Measurements from ENCODE around the gene MRPL54. TPM values are rescaled to one million over a fixed set of nuclear protein-coding genes. Genes with fewer than 3 reads are reported as not detected.
A peak's percentile ranks its signal among the peaks of the same experiment; 100 is the strongest.
"Not testable (repeated sequence)": the region's sequence is repeated elsewhere in the genome, so short reads cannot be mapped to it uniquely, and the experiment has no call there.

The MRPL54 gene
- polyA plus RNA-seq, 2 of the 4 experiments (the other 2 are of a cell fraction): 30.8 to 47.5 TPM

DNA sequence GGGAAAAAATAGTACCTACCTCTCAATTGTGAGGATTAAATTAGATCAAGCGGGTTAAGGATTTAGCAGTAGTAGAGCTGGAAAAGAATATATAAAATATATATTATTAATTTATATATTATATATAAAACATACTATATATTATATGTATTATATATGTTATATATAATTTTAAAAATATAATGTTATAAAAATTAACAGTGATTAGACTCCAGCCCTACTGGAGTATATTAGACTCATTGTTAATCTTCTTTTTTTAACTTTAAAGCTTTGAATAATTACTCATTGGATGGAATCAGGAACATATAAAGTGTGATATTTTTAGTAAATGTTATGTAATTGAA is 380 bp upstream of the MRPL54 start:
- Histone ChIP-seq H3K4me1 (peaks cover 9% of the 10 kb centered on the region; the same call in 2 of the 3 replicates), H3K27ac (peak overlapping the region; percentile 95 to 97), H3K9me3 (no peaks in the 10 kb centered on the region), H3K4me2 (peak overlapping the region; percentile 61), H3K4me3 (peak overlapping the region; percentile 49; the same call in 1 of the 3 replicates)
- DNase-seq (ENCODE audit: low read depth in 1 of 2, low spot score in 1 of 2) (no peak), ATAC-seq (no peak), FAIRE-seq (no peak)
- POLR2A ChIA-PET: interaction anchor here (0.6 to 1.4 kb wide), 6 partner anchors 13 to 802 kb away, joined by 3 to 9 read pairs (median 4); no protein-coding TSS in a partner anchor
- CTCF ChIA-PET: interaction anchor here (0.6 to 1.9 kb wide), 11 partner anchors 9 to 60 kb away, joined by 3 to 7 read pairs (median 3); no protein-coding TSS in a partner anchor
- TF ChIP-seq FOSB (CRISPR knock-in tag; IDR thresholded peaks at IDR 0.05): no peak
- 76% methylated on average over 1 of the region's 1 CpG for WGBS (ENCODE audit: missing lambda C conversion rate)

DNA sequence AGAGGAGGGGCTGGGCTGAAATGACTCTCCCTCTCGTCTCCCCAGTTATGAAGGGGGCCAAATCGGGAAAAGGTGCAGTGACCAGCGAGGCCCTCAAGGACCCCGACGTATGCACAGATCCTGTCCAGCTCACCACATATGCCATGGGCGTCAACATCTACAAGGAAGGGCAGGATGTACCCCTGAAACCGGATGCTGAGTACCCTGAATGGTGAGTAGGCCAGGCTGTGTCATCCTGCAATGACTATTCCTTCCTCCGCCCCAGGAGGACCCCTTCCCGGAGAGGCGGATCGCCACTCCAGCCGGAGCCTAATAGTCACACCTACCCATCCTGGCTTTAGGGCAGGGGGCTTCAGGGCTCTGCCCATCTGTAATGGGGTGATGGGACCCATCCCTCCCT is 2.6 kb downstream of the MRPL54 start:
- no peak overlapping the region for H3K4me2 ChIP-seq
- TF ChIP-seq JUNB (IDR thresholded peaks at IDR 0.05) (no peak), ZC3H11A (IDR thresholded peaks at IDR 0.05) (no peak), MYC (IDR thresholded peaks at IDR 0.05; ENCODE audit: borderline replicate concordance, low read length) (no peak), HOXB5 (CRISPR knock-in tag; IDR thresholded peaks at IDR 0.05) (no peak), FOSB (CRISPR knock-in tag; IDR thresholded peaks at IDR 0.05) (no peak), POLR2AphosphoS2 (conservative IDR thresholded peaks at IDR 0.05; ENCODE audit: low read length) (no peak), HEYL (CRISPR knock-in tag; IDR thresholded peaks at IDR 0.05) (no peak), MAZ (IDR thresholded peaks at IDR 0.05; ENCODE audit: borderline replicate concordance, low read depth, low read length) (no peak), RAD21 (conservative IDR thresholded peaks at IDR 0.05 in 1 of 2, IDR thresholded peaks at IDR 0.05 in 1 of 2) (no peak), TP53 (CRISPR knock-in tag; IDR thresholded peaks at IDR 0.05) (no peak), FOSL2 (IDR thresholded peaks at IDR 0.05) (no peak), FOSL2 (CRISPR knock-in tag; IDR thresholded peaks at IDR 0.05) (no peak), EP300 (IDR thresholded peaks at IDR 0.05) (no peak), RFX5 (IDR thresholded peaks at IDR 0.05) (no peak), HOXA7 (CRISPR knock-in tag; IDR thresholded peaks at IDR 0.05) (no peak), RARB (CRISPR knock-in tag; IDR thresholded peaks at IDR 0.05) (no peak), TFCP2L1 (CRISPR knock-in tag; IDR thresholded peaks at IDR 0.05) (no peak)
- TF ChIP-seq, protein P1, sequence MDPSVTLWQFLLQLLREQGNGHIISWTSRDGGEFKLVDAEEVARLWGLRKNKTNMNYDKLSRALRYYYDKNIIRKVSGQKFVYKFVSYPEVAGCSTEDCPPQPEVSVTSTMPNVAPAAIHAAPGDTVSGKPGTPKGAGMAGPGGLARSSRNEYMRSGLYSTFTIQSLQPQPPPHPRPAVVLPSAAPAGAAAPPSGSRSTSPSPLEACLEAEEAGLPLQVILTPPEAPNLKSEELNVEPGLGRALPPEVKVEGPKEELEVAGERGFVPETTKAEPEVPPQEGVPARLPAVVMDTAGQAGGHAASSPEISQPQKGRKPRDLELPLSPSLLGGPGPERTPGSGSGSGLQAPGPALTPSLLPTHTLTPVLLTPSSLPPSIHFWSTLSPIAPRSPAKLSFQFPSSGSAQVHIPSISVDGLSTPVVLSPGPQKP (IDR thresholded peaks at IDR 0.05; ENCODE audit: low read depth, low read length): no peak
- TF ChIP-seq, protein P2, sequence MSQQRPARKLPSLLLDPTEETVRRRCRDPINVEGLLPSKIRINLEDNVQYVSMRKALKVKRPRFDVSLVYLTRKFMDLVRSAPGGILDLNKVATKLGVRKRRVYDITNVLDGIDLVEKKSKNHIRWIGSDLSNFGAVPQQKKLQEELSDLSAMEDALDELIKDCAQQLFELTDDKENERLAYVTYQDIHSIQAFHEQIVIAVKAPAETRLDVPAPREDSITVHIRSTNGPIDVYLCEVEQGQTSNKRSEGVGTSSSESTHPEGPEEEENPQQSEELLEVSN (IDR thresholded peaks at IDR 0.05; ENCODE audit: borderline replicate concordance, low read depth): no peak
- TF ChIP-seq, protein P3, sequence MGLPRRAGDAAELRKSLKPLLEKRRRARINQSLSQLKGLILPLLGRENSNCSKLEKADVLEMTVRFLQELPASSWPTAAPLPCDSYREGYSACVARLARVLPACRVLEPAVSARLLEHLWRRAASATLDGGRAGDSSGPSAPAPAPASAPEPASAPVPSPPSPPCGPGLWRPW (IDR thresholded peaks at IDR 0.05): no peak
- TF ChIP-seq, protein P4, sequence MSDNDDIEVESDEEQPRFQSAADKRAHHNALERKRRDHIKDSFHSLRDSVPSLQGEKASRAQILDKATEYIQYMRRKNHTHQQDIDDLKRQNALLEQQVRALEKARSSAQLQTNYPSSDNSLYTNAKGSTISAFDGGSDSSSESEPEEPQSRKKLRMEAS (IDR thresholded peaks at IDR 0.05): no peak
- H3K4me1 ChIP-seq: peaks cover 9% of the 10 kb centered on the region; the same call in 2 of the 3 replicates
- no peak overlapping the region for H3K4me3 ChIP-seq
- H3K27ac ChIP-seq: no peak overlapping the region
- ChIA-PET POLR2A (no interaction called here), CTCF (no interaction called here)
- no peaks in the 10 kb centered on the region for H3K9me3 ChIP-seq
- DNase-seq (ENCODE audit: low read depth in 1 of 2, low spot score in 1 of 2): no peak
- WGBS (ENCODE audit: missing lambda C conversion rate): 91% methylated on average over 7 of the region's 12 CpGs
- no peak for ATAC-seq
- FAIRE-seq: no peak

DNA sequence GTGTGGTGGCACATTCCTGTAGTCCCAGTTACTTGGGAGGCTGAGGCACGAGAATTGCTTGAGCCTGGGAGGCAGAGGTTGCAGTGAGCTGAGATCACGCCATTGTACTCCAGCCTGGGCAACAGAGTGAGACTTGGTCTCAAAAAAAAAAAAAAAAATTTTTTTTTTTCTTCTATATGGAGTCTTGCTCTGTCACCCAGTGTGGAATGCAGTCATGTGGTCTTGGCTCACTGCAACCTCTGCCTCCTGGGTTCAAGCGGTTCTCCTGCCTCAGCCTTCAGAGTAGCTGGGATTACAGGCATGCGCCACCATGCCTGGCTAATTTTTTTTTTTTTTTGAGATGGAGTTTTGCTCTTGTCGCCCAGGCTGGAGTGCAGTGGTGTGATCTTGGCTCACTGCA is 3.3 kb downstream of the MRPL54 start:
- ATAC-seq; DNase-seq (ENCODE audit: low read depth in 1 of 2, low spot score in 1 of 2); H3K4me2 ChIP-seq; H3K4me3 ChIP-seq; FAIRE-seq; H3K27ac ChIP-seq; H3K4me1 ChIP-seq; H3K9me3 ChIP-seq; POLR2A ChIA-PET: not testable (repeated sequence)
- WGBS (ENCODE audit: missing lambda C conversion rate): 84% methylated on average over 5 of the region's 5 CpGs
- CTCF ChIA-PET: interaction anchor here (0.6 kb wide), 1 partner anchor 374 kb away, joined by 3 read pairs; no protein-coding TSS in a partner anchor

Data from A549 (cell line).